DOHH2 (cell line): ENCODE measurements around the gene ABCB6.

Source experiments
- EZH2phosphoT487 ChIP-seq: fragments of 200-600 bp; sonication (generic); IDR thresholded peaks from 2 replicates; pipeline ENCODE4 v1.6.1; 2017; ENCODE audit warnings: borderline replicate concordance, mild to moderate bottlenecking, antibody characterized with exemption, low read length, moderate library complexity, mixed read lengths
- TF ChIP-seq, protein P1 (sequence below): fragments of 200-600 bp; sonication (generic); IDR thresholded peaks from one replicate; pipeline ENCODE4 v1.5.1; 2014; ENCODE audit warnings: antibody characterized with exemption, mild to moderate bottlenecking, low read depth, low read length; ENCODE audit not compliant: poor library complexity, severe bottlenecking

GRCh38 chr2:219223831-219224610 is 5.3 kb upstream of the ABCB6 start:
- TF ChIP-seq, protein P1, sequence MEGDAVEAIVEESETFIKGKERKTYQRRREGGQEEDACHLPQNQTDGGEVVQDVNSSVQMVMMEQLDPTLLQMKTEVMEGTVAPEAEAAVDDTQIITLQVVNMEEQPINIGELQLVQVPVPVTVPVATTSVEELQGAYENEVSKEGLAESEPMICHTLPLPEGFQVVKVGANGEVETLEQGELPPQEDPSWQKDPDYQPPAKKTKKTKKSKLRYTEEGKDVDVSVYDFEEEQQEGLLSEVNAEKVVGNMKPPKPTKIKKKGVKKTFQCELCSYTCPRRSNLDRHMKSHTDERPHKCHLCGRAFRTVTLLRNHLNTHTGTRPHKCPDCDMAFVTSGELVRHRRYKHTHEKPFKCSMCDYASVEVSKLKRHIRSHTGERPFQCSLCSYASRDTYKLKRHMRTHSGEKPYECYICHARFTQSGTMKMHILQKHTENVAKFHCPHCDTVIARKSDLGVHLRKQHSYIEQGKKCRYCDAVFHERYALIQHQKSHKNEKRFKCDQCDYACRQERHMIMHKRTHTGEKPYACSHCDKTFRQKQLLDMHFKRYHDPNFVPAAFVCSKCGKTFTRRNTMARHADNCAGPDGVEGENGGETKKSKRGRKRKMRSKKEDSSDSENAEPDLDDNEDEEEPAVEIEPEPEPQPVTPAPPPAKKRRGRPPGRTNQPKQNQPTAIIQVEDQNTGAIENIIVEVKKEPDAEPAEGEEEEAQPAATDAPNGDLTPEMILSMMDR = no peak
- no peak for TF ChIP-seq EZH2phosphoT487
